Activated T-helper 17 cell treated with anti-CD3 and anti-CD28 coated beads, Interleukin-2, amount 50 U/mL, for 72 hours (primary cell): ENCODE measurements around the gene PPT1. TPM values are rescaled to one million over a fixed set of nuclear protein-coding genes. Genes with fewer than 3 reads are reported as not detected.
A peak's percentile ranks its signal among the peaks of the same experiment; 100 is the strongest.

Experiments used
- ATAC-seq: fragments of 150-1000 bp; cut with Tn5 transposase; replicated peaks from 2 replicates; pipeline ENCODE4 v1.10.0; 2021; ENCODE audit warnings: mild to moderate bottlenecking, moderate library complexity
- H3K27ac Mint-ChIP-seq: one replicate; pipeline ENCODE4 v1.8.0; 2022; ENCODE audit warnings: mixed read lengths
- H3K27me3 Mint-ChIP-seq: one replicate; pipeline ENCODE4 v1.8.0; 2022; ENCODE audit warnings: mixed read lengths
- H3K36me3 Mint-ChIP-seq: one replicate; pipeline ENCODE4 v1.8.0; 2022; ENCODE audit warnings: low read depth, mild to moderate bottlenecking, mixed read lengths
- H3K4me1 Mint-ChIP-seq: one replicate; pipeline ENCODE4 v1.8.0; 2022; ENCODE audit warnings: mixed read lengths
- H3K4me3 Mint-ChIP-seq: one replicate; pipeline ENCODE4 v1.8.0; 2022; ENCODE audit warnings: mild to moderate bottlenecking, mixed read lengths
- H3K9me3 Mint-ChIP-seq: one replicate; pipeline ENCODE4 v1.8.0; 2022; ENCODE audit warnings: mixed read lengths
- total RNA-seq, 2 donors: library from RNA; stranded (reverse); gene quantifications; one replicate each; pipeline ENCODE4 v1.2.3, GENCODE V29; 2022

The PPT1 gene
- 100 to 1,000 TPM in 1 of 2 donors, 10 to 100 TPM in 1; 56.1 to 107 TPM for total RNA-seq

DNA sequence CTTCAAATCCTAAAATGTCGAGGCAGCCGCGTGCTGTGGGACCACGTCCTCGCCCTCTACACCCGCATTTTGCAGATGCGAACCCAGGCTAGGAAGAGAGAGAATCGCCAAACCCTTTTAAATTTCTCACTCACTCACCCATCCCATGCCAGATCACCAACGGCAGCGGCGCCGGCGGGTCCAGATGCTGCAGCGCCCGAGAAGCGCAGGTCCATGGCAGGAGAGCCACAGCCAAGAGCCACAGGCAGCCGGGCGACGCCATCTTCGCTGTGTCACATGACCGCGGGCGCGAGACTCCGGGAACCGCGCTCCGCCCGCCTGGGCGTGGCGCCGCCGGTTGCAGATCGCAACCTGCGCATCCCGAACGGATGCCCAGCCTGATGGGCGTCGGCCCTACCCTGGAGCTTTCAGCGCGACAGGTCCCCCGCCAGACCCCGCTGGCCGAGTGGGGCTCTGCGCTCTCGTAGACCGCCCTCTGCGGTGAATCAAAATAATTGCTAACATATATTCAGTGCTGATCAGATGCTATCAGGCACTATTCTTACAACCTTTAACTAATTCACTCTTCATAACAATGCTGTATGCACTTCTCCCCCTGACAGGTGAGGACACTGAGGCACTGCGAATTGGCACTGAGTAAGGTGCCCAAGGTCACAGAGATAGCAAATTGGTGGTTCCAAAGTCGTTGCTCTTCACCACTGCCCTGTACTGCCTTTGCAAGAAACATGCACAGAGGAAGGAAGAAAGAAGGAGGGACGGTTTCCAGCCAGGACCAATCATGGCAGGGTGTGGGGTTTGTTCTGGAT lies at the start of gene PPT1:
PPT1 (minus strand) TSS at position 276 of the 806 bp plus-strand sequence; CDS start at position 262, 14 bp downstream.
- Mint-ChIP-seq H3K27me3 (no peaks in the 10 kb centered on the region), H3K4me3 (peak within 1 kb of the TSS; percentile 96), H3K36me3 (peaks cover 30% of the 10 kb centered on the region), H3K4me1 (peaks cover 18% of the 10 kb centered on the region), H3K27ac (peak within 1 kb of the TSS; percentile 95), H3K9me3 (peaks cover 1% of the 10 kb centered on the region)
- ATAC-seq: peak; percentile 96

DNA sequence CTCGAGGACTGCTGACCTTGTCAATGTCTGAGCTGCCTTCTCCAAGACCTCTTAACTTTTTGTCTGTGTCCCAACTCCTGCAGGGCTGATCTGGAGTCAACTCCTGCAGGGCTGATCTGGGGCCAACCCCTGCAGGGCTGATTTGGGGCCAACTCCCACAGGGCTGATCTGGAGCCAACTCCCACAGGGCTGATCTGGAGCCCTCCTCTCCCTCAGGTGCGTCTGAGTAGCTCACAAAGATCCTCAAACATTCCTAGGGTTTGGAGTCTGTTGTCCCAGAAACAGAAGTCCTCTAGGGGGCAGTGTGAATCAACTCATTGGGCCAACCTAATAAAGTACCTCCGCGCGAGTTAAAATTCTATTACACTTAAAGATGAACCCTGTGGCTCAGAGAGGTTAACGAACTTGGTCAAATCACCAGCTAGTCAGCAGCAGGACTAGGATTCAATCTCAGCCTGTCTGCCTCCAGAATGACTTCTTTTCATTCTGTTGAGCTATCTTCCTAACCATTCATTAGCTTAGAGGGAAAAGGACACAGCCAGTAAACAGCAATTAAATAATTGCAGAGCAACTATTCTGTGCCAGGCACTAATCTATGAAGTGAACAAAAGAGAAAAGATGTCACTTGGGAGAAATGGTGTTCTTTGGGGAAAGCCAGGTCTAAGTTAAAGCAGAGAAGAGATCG lies 47.0 kb upstream of the PPT1 start:
- Mint-ChIP-seq H3K36me3 (no peaks in the 10 kb centered on the region), H3K4me3 (no peak overlapping the region)

DNA sequence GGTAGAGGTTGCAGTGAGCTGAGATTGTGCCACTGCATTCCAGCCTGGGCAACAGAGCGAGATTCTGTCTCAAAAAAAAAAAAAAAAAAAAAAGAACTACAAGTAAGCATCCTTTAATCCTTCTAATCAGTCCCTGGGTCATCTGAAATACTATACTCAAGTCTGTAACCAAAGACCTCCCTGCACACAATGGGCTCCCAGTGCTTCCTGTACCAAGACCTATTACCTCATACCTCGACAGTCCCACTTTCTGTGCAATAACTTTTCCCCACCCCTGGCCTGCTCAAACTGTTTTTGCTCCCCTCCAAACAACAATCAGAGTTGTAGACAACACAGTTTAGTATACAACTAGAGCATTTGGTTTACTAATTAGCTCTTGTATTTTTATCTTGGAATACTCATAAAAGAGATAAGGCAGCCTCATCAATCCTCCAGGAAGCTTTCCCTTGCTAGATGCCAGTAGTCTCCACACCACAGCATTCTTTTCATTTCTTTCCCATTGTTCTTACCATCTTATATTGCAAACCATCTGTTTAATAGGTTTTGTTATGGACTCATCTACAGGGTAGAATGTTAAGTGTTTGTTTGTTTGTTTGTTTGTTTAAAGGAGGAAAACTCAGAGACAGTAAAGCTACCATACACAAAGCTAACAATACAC lies 45.0 kb upstream of the PPT1 start:
- no peak for ATAC-seq
- Mint-ChIP-seq H3K36me3 (no peaks in the 10 kb centered on the region), H3K27me3 (peaks cover 12% of the 10 kb centered on the region), H3K4me3 (no peak overlapping the region), H3K4me1 (no peaks in the 10 kb centered on the region), H3K27ac (no peak overlapping the region), H3K9me3 (no peaks in the 10 kb centered on the region)

More for the DNA sequence above, 47.0 kb upstream of the PPT1 start:
- peaks cover 5% of the 10 kb centered on the region for H3K4me1 Mint-ChIP-seq
- ATAC-seq: peak; percentile 89
- H3K27ac Mint-ChIP-seq: no peak overlapping the region
- peaks cover 27% of the 10 kb centered on the region for H3K27me3 Mint-ChIP-seq
- H3K9me3 Mint-ChIP-seq: no peaks in the 10 kb centered on the region

DNA sequence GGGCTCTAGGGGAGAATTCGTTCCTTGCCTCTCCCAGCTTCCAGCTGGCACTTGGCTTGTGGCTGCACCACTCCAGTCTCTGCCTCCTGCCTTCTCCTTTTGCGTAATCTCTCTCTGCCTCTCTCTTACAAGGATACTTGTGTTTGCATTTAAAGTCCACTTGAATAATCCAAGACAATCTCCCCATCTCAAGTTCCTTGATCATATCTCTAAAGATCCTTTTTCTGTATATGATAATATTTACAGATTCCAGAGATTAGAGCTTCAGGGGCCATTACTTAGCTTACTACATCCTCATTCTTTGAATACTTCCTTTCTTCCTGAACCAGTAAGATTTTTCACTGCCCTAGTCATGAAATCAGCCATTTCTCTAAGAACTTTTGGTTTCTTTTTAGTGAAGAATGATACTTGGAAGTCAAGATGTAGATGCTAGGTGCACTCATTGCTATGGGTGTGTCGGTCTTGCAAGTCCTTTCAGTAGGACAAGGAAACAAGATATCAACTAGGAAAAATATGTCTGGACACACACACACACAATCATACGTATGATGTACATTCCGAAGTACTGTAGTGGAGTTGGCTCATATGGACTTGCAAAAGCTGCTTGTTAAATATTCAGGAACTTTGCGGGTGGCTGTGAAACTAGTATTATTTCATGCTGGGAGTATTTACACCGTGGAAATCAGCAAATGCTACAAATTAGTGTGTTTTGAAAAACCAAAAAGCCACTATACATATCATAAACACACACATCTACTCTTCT lies 43.3 kb upstream of the PPT1 start:
- Mint-ChIP-seq H3K4me1 (no peaks in the 10 kb centered on the region), H3K4me3 (no peak overlapping the region), H3K9me3 (no peaks in the 10 kb centered on the region), H3K27me3 (peaks cover 9% of the 10 kb centered on the region), H3K36me3 (no peaks in the 10 kb centered on the region), H3K27ac (peak overlapping the region; percentile 20)
- ATAC-seq: no peak

DNA sequence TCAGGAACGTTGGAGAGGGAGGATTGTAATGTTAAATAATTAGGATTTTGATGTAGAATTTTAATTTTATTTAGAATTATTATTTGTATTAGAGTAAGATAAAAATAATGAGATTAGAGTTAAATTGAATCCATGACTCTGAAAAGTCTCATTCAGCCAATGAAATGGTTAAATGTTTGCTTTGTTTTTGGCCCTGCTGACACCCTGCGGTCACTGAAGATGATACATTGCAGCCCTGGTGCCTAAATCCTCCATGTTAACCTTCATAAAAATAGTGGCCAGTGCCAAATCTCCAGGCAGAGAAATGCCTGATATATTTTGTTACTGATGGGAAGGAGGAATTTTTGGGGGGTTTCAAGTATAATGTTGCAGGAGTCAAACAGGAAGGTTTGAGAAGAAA lies 36.8 kb upstream of the PPT1 start:
- Mint-ChIP-seq H3K36me3 (no peaks in the 10 kb centered on the region), H3K4me1 (no peaks in the 10 kb centered on the region), H3K27ac (no peak overlapping the region), H3K4me3 (no peak overlapping the region), H3K9me3 (no peaks in the 10 kb centered on the region), H3K27me3 (peaks cover 4% of the 10 kb centered on the region)
- ATAC-seq: no peak

DNA sequence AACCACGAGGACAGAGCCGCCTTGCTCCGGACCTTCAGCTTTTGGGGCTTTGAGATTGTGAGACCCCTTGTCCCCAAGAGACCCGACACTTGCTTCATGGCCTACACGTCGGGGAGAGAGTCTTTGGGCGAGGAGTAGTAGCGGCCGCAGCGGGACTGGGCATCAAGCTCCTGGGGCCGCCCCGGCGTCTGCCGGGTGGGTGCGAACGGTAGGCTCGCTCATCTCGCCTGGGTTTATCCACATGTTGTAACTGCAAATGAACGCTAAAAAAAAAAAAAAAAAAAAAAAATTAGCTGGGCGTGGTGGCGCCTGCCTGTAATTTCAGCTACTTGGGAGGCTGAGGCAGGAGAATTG lies 36.2 kb upstream of the PPT1 start:
- H3K27me3 Mint-ChIP-seq: peaks cover 4% of the 10 kb centered on the region
- H3K9me3 Mint-ChIP-seq: no peaks in the 10 kb centered on the region
- no peaks in the 10 kb centered on the region for H3K4me1 Mint-ChIP-seq
- no peak overlapping the region for H3K27ac Mint-ChIP-seq
- ATAC-seq: no peak
- H3K36me3 Mint-ChIP-seq: no peaks in the 10 kb centered on the region
- H3K4me3 Mint-ChIP-seq: no peak overlapping the region

DNA sequence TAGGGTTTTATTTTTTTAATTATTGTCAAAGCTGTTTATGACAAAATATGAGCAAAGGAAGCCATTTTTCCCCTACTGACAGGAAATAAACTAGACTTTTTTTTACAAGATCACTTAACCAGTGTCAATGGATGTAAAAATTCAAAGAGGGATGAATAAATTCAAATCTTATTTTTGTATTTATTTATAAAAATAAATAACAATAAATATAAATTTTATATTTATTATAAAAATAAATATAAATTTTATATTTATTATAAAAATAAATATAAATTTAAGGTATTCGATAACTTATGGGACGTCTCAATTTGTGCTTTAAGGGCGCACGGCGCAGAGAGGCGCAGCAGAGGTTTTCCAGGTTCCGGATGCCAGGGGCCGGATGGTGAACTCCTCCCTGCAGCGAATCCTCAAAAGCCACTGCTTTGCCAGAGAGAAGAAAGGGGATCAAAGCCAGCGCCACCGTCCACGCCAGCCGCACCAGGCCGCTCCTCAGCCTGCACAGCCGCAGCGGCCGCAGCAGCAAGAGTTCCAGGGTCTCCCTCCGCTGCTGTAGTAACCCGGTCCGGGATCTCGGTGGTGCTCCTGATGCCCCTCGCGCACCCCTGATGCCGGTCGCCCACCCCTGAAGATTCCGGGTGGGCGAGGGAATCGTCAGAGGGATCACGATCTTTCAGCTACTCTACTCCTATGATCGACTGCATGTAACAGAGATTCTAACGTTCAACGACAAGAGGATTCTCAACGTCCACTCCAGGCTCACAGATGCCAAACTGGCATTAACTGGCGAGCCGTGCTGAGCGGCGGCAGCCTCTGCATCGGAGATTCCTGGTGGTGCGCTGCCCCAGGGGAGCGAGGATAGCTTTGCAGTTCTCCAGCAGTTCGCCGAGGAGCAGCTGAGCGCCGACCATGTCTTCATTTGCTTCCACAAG lies 35.6 kb upstream of the PPT1 start:
- H3K27ac Mint-ChIP-seq: no peak overlapping the region
- H3K4me1 Mint-ChIP-seq: no peaks in the 10 kb centered on the region

DNA sequence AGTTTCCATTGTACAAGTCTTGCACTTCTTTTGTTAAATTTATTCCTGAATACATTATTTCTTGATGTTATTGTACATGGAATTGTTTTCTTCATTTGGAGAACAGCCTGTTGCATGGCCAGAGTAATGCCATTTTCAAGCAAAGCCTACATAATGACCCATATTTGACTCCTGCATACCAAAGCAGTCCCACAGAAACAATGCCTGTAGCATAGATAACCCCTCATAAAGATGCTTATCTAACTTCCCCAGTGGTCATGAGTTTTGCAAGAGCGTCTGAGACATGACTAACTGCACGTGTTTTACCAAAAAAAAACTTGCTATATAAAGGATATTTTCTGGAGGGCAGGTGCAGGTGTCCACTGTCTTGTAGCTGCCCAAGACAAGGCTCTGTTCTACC lies 33.8 kb upstream of the PPT1 start:
- ATAC-seq: no peak
- no peaks in the 10 kb centered on the region for H3K9me3 Mint-ChIP-seq

More for the DNA sequence above, 35.6 kb upstream of the PPT1 start:
- Mint-ChIP-seq H3K36me3 (no peaks in the 10 kb centered on the region), H3K27me3 (peaks cover 4% of the 10 kb centered on the region), H3K4me3 (no peak overlapping the region), H3K9me3 (no peaks in the 10 kb centered on the region)
- no peak for ATAC-seq

DNA sequence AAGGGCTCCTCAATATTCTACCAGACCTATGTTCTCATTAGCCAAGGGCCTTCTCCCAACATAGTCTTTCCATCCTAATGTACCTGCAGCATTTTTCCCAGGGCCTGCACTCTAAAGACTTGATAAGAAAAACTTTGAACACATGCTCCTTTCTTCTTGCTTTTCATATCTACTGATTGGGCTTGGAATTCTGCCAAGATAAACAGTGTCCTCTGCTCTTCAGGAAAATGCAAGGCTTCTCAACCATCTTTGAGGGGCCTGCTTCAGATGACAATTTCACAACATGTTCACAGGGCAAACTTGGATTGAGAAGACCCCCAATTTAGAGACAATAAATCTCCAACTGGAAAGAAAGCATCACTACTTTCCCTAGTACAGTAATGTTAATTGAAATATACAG lies 25.8 kb upstream of the PPT1 start:
- H3K36me3 Mint-ChIP-seq: no peaks in the 10 kb centered on the region
- H3K9me3 Mint-ChIP-seq: no peaks in the 10 kb centered on the region
- peaks cover 4% of the 10 kb centered on the region for H3K27me3 Mint-ChIP-seq
- H3K4me3 Mint-ChIP-seq: no peak overlapping the region
- H3K27ac Mint-ChIP-seq: no peak overlapping the region
- no peak for ATAC-seq
- H3K4me1 Mint-ChIP-seq: no peaks in the 10 kb centered on the region

More for the DNA sequence above, 33.8 kb upstream of the PPT1 start:
- no peak overlapping the region for H3K27ac Mint-ChIP-seq
- H3K4me3 Mint-ChIP-seq: no peak overlapping the region
- peaks cover 4% of the 10 kb centered on the region for H3K27me3 Mint-ChIP-seq
- no peaks in the 10 kb centered on the region for H3K4me1 Mint-ChIP-seq
- no peaks in the 10 kb centered on the region for H3K36me3 Mint-ChIP-seq

DNA sequence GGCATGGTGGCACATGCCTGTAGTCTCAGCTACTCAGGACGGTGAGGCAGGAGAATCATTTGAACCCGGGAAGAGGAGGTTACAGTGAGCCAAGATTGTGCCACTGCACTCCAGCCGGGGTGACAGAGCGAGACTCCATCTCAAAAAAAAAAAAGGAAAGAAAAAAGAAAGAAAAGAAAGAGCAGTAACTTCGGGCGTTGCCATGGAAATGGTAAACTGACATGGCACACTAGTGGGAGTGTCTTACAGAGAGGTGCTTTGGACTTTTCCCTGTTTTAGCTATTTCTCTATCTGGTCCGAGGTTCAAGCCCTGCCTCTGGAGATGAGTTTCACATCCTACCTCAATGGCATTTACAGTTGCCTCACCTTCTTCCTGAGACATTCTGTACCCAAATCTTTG lies 23.1 kb upstream of the PPT1 start:
- Mint-ChIP-seq H3K9me3 (no peaks in the 10 kb centered on the region), H3K4me3 (no peak overlapping the region), H3K36me3 (no peaks in the 10 kb centered on the region), H3K27ac (no peak overlapping the region), H3K27me3 (peaks cover 4% of the 10 kb centered on the region), H3K4me1 (no peaks in the 10 kb centered on the region)
- ATAC-seq: no peak

DNA sequence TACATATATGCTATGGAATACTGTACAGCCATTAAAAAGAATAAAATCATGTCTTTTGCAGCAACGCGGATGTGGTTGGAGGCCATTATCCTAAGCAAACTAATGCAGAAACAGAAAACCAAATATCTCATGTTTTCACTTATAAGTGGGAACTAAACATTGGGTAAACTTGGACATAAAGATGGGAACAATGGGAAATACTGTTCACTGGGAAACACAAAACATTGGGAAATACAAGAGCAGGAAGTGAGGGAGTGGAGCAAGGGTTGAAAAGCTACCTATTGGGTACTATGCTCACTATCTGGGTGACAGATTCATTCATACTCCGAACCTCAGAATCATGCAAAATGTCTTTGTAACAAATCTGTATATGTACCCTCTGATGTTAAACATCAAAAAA lies 17.3 kb upstream of the PPT1 start:
- Mint-ChIP-seq H3K9me3 (peaks cover 13% of the 10 kb centered on the region), H3K36me3 (no peaks in the 10 kb centered on the region), H3K27me3 (peaks cover 19% of the 10 kb centered on the region), H3K4me1 (no peaks in the 10 kb centered on the region), H3K27ac (no peak overlapping the region), H3K4me3 (no peak overlapping the region)
- no peak for ATAC-seq

DNA sequence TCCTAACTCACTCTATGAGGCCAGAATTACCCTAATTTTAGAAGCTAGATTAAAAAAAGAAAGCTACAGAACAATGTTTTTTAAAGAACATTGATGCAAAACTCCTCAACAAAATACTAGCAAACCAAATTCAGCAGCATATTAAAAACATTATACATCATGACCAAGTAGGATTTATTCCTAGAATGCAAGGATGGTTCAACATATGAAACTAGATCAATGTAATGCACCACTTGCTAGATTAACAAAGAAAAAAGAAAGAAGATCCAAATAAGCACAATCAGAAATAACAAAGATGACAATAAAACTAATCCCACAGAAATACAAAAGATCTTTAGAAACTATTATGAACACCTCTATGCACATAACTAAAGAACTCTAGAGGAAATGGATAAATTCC lies 13.3 kb upstream of the PPT1 start:
- no peak overlapping the region for H3K4me3 Mint-ChIP-seq
- no peak for ATAC-seq
- H3K27me3 Mint-ChIP-seq: peaks cover 24% of the 10 kb centered on the region
- H3K4me1 Mint-ChIP-seq: no peaks in the 10 kb centered on the region
- no peak overlapping the region for H3K27ac Mint-ChIP-seq
- H3K9me3 Mint-ChIP-seq: peaks cover 19% of the 10 kb centered on the region
- no peaks in the 10 kb centered on the region for H3K36me3 Mint-ChIP-seq

DNA sequence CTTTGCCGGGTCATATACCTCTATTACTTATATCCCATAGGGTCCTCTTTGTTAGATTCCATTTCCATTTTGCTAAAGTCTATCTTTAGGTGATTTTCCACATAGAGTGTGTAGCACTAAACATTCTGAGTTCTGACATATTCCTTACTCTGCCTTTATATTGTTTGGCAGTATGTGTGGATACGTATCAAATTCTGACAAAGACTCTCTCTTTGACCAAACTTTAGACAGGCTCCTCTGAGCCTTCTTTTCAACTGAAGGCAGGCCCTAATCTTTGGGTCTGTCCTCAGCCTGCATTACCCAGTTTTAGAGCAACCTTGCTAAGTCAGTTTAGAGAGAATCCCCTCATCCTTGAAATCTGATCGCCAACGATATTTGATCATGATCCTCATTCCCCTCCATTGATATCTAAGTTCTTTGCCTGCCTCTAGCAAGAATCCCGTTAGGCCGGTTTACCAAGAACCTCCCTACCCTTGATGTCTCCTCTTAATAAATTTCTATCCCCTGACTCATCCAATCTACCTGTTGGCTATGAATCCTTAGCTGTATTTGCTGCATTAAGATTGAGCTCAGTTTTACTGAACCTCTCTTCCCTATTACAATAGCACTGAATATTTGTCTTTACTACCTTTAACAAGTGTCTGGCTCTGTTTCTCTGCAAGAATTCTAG lies 10.4 kb upstream of the PPT1 start:
- no peak for ATAC-seq
- Mint-ChIP-seq H3K27ac (no peak overlapping the region), H3K4me3 (no peak overlapping the region), H3K27me3 (peaks cover 22% of the 10 kb centered on the region), H3K4me1 (no peaks in the 10 kb centered on the region), H3K36me3 (no peaks in the 10 kb centered on the region), H3K9me3 (peaks cover 23% of the 10 kb centered on the region)
